ENCODE results near the gene CNIH2.
"Not testable (repeated sequence)": the region's sequence is repeated elsewhere in the genome, so short reads cannot be mapped to it uniquely, and the experiment has no call there.

GRCh38 chr11:66320748-66321147 lies 42.8 kb downstream of the CNIH2 start:
- TF ChIP-seq CTCF (IDR thresholded peaks at IDR 0.05); ZNF138 (CRISPR knock-in tag; conservative IDR thresholded peaks at IDR 0.05); MXD4 (CRISPR knock-in tag; IDR thresholded peaks at IDR 0.05; ENCODE audit: borderline replicate concordance); ATF3 (CRISPR knock-in tag; conservative IDR thresholded peaks at IDR 0.05); HMGXB4 (CRISPR knock-in tag; IDR thresholded peaks at IDR 0.05); IRF2 (CRISPR knock-in tag; IDR thresholded peaks at IDR 0.05; ENCODE audit: borderline replicate concordance, low read depth); MAX (CRISPR knock-in tag; IDR thresholded peaks at IDR 0.05); CREB1 (CRISPR knock-in tag; IDR thresholded peaks at IDR 0.05): not testable (repeated sequence)

All from WTC11 (cell line).